ENCODE data around the gene ARID4B. TPM values are rescaled to one million over a fixed set of nuclear protein-coding genes. Genes with fewer than 3 reads are reported as not detected.

The ARID4B gene
- total RNA-seq, 1 experiment from 2014 or later = 10.8 TPM

GRCh38 chr1:235127732-235128455 lies 200.1 kb downstream of the ARID4B start:
- DNase-seq (ENCODE audit: low read depth) = no peak
- in situ Hi-C loops (cut with HindIII; ENCODE audit: low pct_unique_long_range_greater_than_20kb, low sequenced_read_pairs) = no loop called here

- in situ Hi-C loops (cut with HindIII; ENCODE audit: low pct_unique_long_range_greater_than_20kb, low sequenced_read_pairs) = no loop called here
- DNase-seq (ENCODE audit: low read depth) = no peak
Observed at GRCh38 chr1:235127203-235127602, 200.8 kb downstream of the ARID4B start.

GRCh38 chr1:235124665-235125064 lies 203.3 kb downstream of the ARID4B start:
- in situ Hi-C loops (cut with HindIII; ENCODE audit: low pct_unique_long_range_greater_than_20kb, low sequenced_read_pairs) = no loop called here
- no peak for DNase-seq (ENCODE audit: low read depth)

- in situ Hi-C loops (cut with HindIII; ENCODE audit: low pct_unique_long_range_greater_than_20kb, low sequenced_read_pairs) = no loop called here
- DNase-seq (ENCODE audit: low read depth) = no peak
Observed at GRCh38 chr1:235124111-235124510, 203.9 kb downstream of the ARID4B start.

- in situ Hi-C loops (cut with HindIII; ENCODE audit: low pct_unique_long_range_greater_than_20kb, low sequenced_read_pairs) = no loop called here
- no peak for DNase-seq (ENCODE audit: low read depth)
Observed at GRCh38 chr1:235122348-235122747, 205.6 kb downstream of the ARID4B start.

Other genes with a start within 250 kb of the ARID4B start
- gene TOMM20, start 199.3 kb downstream of the ARID4B start, total RNA-seq (2014; rRNA removed; shearing (Covaris generic); ENCODE audit: low replicate concordance) = 104 and 111 TPM in 2 replicates
- 93.9 and 112 TPM in 2 replicates for gene RBM34, start 166.9 kb downstream of the ARID4B start, total RNA-seq (2014; rRNA removed; shearing (Covaris generic); ENCODE audit: low replicate concordance)
- gene GGPS1, start 391 bp upstream of the ARID4B start, total RNA-seq (2014; rRNA removed; shearing (Covaris generic); ENCODE audit: low replicate concordance) = 14.8 and 27.7 TPM in 2 replicates
- 56.3 and 59.7 TPM in 2 replicates for gene TBCE, start 39.2 kb upstream of the ARID4B start, total RNA-seq (2014; rRNA removed; shearing (Covaris generic); ENCODE audit: low replicate concordance)
- 11.1 and 13.7 TPM in 2 replicates for gene B3GALNT2, start 176.3 kb upstream of the ARID4B start, total RNA-seq (2014; rRNA removed; shearing (Covaris generic); ENCODE audit: low replicate concordance)